Activated CD4-positive, alpha-beta T cell treated with anti-CD3 and anti-CD28 coated beads for 36 hours (primary cell): Measurements from ENCODE around the gene SV2A. TPM values are rescaled to one million over a fixed set of nuclear protein-coding genes. Genes with fewer than 3 reads are reported as not detected.
"Not testable (repeated sequence)": the region's sequence is repeated elsewhere in the genome, so short reads cannot be mapped to it uniquely, and the experiment has no call there.

Source experiments
- ATAC-seq: fragments of 200-7000 bp; cut with Tn5 transposase; one replicate; pipeline ENCODE4 v1.10.0; 2021; ENCODE audit warnings: mild to moderate bottlenecking, moderate library complexity
- CTCF ChIA-PET: fragments of 350-600 bp; sonication (Branson Sonifier 250); formaldehyde crosslinking; loops from one replicate; lab custom pipeline; 2021; ENCODE audit warnings: antibody characterized with exemption; lab: Charles Lee
- POLR2A ChIA-PET: fragments of 350-600 bp; sonication (Branson Sonifier 250); formaldehyde crosslinking; loops from one replicate; lab custom pipeline; 2021; ENCODE audit warnings: antibody characterized with exemption, inconsistent platforms; lab: Charles Lee
- DNase-seq: peaks from one replicate; pipeline ENCODE4 v3.0.0-alpha.2; 2020
- H3K27ac Mint-ChIP-seq: one replicate; pipeline ENCODE4 v1.8.0; 2021; ENCODE audit warnings: mixed read lengths
- H3K27me3 Mint-ChIP-seq: one replicate; pipeline ENCODE4 v1.8.0; 2021; ENCODE audit warnings: mixed read lengths
- H3K36me3 Mint-ChIP-seq: one replicate; pipeline ENCODE4 v1.8.0; 2021; ENCODE audit warnings: low read depth, mixed read lengths
- H3K4me1 Mint-ChIP-seq: one replicate; pipeline ENCODE4 v1.8.0; 2021; ENCODE audit warnings: mixed read lengths
- H3K4me3 Mint-ChIP-seq: one replicate; pipeline ENCODE4 v1.8.0; 2021; ENCODE audit warnings: mild to moderate bottlenecking, moderate library complexity, mixed read lengths
- H3K9me3 Mint-ChIP-seq: one replicate; pipeline ENCODE4 v1.8.0; 2021; ENCODE audit warnings: low read depth, mixed read lengths
- intact Hi-C, 2 experiments: fragments of 100-400 bp; cut with DNase I in 1 of 2; cut with micrococcal nuclease in 1 of 2; formaldehyde crosslinking; loops; one replicate each; pipeline versions ENCODE4 v1.14.2 to v1.15.1; 2022 to 2024; cut with DNase I, micrococcal nuclease
- total RNA-seq, 2 experiments: library from RNA; stranded (reverse); gene quantifications; one replicate each; pipeline ENCODE4 v1.2.3, GENCODE V29; 2021

Gene SV2A
- total RNA-seq, 2 experiments from 2014 or later: 7.8 to 8.5 TPM

- DNase-seq, H3K36me3 Mint-ChIP-seq, H3K9me3 Mint-ChIP-seq, H3K27me3 Mint-ChIP-seq, ATAC-seq, intact Hi-C loops, H3K27ac Mint-ChIP-seq, POLR2A ChIA-PET, CTCF ChIA-PET, H3K4me1 Mint-ChIP-seq, H3K4me3 Mint-ChIP-seq: not testable (repeated sequence)
These were observed 50.8 kb downstream of the SV2A start for GRCh38 chr1:149866887-149867286.

DNA sequence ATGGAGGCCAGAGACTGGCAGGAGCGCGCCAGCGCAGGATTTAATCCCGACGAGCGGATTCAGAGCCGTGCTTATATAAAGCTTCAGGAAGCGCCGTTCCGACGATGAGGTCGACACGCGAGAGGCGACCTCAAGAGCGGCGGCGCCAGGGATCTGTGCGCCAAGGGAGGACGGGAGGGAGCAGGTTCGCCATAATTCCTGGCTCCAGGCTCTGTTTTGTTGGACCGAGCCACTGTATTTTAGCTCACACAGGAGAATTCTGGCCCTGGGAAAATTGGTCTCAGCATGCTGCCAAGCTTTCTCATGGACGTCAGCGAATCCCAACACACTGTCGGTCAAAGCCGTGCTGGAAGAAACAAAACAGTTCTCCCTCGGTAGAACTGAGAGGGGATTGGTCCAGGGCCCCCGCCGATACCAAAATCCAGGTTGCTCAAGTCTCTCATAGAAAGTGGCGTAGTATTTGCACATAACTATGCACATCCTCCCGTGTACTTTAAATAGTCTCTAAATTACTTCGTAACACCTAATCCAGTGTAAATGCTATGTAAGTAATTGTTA is 56.1 kb downstream of the SV2A start:
- POLR2A ChIA-PET, DNase-seq, intact Hi-C loops, H3K36me3 Mint-ChIP-seq, H3K27ac Mint-ChIP-seq, CTCF ChIA-PET, H3K27me3 Mint-ChIP-seq, H3K9me3 Mint-ChIP-seq, H3K4me1 Mint-ChIP-seq, H3K4me3 Mint-ChIP-seq: not testable (repeated sequence)
- ATAC-seq: peak; percentile 10

DNA sequence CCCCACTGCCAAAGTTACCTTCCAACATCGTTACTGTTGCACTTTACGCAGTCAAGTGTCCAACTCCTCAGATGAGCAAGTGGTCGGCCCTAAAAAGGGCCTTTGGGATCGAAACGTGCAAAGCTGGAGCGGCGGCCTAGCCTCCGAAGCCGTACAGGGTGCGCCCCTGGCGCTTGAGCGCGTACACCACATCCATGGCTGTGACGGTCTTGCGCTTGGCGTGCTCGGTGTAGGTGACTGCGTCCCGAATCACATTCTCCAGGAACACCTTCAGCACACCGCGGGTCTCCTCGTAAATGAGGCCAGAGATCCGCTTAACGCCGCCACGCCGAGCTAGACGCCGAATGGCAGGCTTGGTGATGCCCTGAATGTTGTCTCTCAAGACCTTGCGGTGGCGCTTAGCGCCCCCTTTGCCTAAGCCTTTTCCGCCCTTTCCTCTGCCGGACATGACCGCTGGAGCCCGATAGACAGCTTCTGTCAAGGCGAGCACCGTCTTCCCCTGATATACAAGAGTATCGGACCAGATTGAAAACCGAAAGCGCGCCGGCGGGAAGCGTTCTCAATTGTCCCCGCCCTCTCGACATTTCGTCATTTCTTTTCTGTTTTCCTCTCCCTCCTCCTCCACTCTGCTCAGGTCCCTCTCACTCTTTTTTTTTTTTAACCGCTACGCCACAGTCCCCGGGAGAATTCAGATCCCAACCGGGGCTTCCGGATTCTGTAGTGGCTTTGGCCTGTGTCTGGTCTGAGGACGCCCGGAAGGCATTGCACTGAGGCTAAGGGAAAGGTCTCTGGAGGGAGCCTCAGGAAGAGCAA is 56.8 kb downstream of the SV2A start:
- H3K36me3 Mint-ChIP-seq, CTCF ChIA-PET, H3K27ac Mint-ChIP-seq, H3K4me1 Mint-ChIP-seq, intact Hi-C loops, H3K4me3 Mint-ChIP-seq, DNase-seq, H3K9me3 Mint-ChIP-seq, H3K27me3 Mint-ChIP-seq, POLR2A ChIA-PET: not testable (repeated sequence)
- ATAC-seq: peak; percentile 80

- CTCF ChIA-PET, H3K36me3 Mint-ChIP-seq, H3K27ac Mint-ChIP-seq, intact Hi-C loops, H3K4me1 Mint-ChIP-seq, H3K27me3 Mint-ChIP-seq, POLR2A ChIA-PET, H3K9me3 Mint-ChIP-seq, H3K4me3 Mint-ChIP-seq, DNase-seq: not testable (repeated sequence)
- peak; percentile 37 for ATAC-seq
These were observed 57.4 kb downstream of the SV2A start for GRCh38 chr1:149860271-149860670.

Other genes starting within 250 kb of the SV2A start
- gene FCGR1A, start 135.2 kb downstream of the SV2A start, total RNA-seq: not detected
- 10 to 100 TPM; 24.1 to 30.0 TPM for gene BOLA1, start 18.3 kb downstream of the SV2A start, total RNA-seq
- gene SF3B4, start 10.0 kb upstream of the SV2A start, total RNA-seq: 10 to 100 TPM; 68.6 to 71.9 TPM
- gene MTMR11, start 19.0 kb upstream of the SV2A start, total RNA-seq: 1 to 10 TPM; 1.3 TPM
- 10 to 100 TPM; 18.5 to 20.1 TPM for gene OTUD7B, start 92.9 kb upstream of the SV2A start, total RNA-seq
- gene VPS45, start 149.9 kb upstream of the SV2A start, total RNA-seq: 10 to 100 TPM; 18.5 to 20.6 TPM
- gene PLEKHO1, start 232.1 kb upstream of the SV2A start, total RNA-seq: 10 to 100 TPM; 13.2 TPM